Measurements from ENCODE around the gene PROK1.

- TF ChIP-seq CTCF (IDR thresholded peaks at IDR 0.05) (no peak), POLR2A (IDR thresholded peaks at IDR 0.05) (no peak)
Observed at GRCh38 chr1:110403805-110404204, 47.1 kb upstream of the PROK1 start.
